NCI-H2081 treated with DMSO at 0.1 percent for 48 hours (cell line): ENCODE results near the gene FRK.
"Not testable (repeated sequence)": the region's sequence is repeated elsewhere in the genome, so short reads cannot be mapped to it uniquely, and the experiment has no call there.

ENCODE experiments used
- DNase-seq: peaks from one replicate; lab custom pipeline; 2025; lab: John Stamatoyannopoulos, UW

The FRK gene

DNA sequence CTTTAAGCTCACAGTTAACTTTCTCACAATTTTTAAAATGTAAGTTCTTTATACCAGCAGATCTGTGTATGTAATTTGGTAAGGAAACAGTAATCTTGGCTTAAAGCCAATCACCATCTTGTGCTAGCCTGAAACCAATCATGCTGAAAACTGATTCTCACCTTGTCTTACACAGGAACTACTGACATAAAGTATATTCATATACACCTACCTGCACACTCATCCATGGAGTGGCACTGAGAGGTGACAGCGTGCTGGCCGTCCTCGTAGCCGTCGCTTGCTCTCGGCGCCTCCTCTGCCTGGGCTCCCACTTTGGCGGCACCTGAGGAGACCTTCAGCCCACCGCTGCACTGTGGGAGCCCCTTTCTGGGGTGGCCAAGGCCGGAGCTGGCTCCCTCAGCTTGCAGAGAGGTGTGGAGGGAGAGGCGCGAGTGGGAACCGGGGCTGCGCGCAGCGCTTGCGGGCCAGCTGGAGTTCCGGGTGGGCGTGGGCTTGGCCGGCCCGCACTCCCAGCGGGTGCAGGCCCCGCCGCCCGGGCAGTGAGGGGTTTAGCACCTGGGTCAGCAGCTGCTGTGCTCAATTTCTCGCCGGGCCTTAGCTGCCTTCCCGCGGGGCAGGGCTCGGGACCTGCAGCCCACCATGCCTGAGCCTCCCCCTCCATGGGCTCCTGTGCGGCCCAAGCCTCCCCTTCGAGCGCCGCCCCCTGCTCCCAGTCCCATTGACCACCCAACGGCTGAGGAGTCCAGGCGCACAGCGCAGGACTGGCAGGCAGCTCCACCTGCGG, 171.8 kb downstream of the FRK start:
- not testable (repeated sequence) for DNase-seq

DNA sequence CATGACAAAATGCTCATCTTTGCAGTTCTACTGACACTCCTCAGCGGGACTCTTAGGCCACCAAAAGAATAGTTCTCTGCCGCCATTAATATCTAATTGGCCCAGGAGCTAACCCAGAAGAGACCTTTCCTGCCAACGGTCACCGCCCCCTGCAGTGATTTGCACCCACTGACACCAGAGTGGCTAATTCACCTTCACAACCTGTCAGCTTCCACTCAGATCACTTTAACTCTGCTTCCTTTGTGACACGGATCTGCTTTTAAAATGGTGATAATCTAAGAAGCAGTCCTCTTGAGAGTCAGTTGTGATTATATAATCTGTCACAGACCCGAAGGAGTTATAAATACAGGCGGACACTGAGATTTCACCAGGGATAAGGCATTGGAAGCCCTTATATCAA, 172.8 kb downstream of the FRK start:
- DNase-seq: no peak

DNA sequence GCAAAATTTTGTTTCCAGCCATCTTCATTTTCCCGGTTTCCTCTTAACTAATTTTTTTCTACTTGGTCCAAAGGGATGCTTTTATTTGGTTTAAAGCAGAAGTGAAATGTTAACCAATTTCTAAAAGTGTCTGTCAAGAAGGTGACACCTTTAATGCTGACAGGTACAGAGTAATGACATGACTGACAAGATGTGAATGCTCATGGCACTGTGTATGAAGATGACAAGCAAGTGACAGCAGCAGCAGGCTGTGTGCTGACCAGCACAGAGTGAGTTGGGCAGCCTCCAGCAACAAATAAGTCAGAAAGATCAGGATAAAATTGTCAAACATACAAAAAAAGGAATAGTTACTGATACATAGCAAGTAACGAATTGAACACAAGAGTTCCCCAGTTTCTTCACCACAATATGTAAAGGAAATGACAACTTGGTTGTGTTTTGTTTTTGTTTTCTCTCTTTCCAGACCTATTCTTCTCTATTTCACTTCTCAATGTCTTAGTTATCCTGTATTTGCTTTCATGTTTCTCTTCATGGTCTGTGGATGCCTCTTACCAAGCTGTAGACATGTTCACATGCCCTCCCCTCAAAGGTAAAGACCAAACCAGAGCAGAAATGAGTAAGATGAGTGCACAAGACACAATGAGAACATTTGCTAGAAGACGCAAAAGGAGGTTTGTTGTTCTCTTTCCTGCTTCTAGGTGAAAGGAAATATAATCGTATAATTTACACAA, 174.9 kb downstream of the FRK start:
- DNase-seq: no peak

DNA sequence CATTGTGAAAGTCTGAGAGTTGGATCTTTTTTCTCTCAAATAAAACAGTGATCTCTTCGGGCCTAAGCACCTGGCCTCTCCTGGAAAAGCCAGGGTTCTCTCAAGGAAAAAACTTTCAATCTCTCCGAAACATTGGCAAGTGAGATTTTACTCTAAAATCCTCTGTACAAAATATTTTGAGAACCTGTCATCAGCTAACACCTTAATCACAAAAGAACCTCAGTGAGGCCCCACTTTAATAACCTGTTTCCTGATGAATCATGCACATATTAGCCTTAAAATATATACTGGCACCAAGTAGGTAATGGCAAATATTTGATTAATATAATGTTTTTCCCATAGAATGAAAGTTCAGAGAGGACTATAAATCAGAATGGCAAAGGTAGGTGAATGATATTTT, 177.9 kb downstream of the FRK start:
- DNase-seq: no peak

DNA sequence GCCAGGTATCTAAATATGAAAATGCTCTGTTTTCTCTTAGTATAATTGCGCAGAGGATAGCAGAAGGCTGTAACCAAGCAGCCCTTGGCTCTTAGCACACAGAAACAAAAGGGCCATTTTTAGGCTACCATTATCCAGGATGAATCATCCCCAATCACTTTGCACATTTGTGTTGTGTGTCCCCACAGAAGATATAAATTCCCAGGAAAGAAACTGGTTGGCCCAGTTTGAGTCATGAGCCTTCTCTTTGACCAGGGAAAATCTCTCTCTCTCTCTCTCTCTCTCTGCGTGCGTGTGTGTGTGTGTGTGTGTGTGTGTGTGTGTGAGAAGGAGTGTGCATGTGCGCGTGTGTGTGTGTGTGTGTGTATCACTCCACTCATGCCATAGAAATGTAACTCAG, 178.5 kb downstream of the FRK start:
- DNase-seq: no peak
